Endodermal cell (in vitro differentiated cells): ENCODE data around the gene LRRC70. TPM values are rescaled to one million over a fixed set of nuclear protein-coding genes. Genes with fewer than 3 reads are reported as not detected.

Experiments
- DNase-seq: peaks from one replicate; pipeline ENCODE4 v3.0.0-alpha.2; 2017
- H3K27ac ChIP-seq: 2 replicates; pipeline ENCODE4 v1.5.1; 2013; ENCODE audit warnings: mild to moderate bottlenecking, low read depth, low read length, moderate library complexity
- H3K27me3 ChIP-seq: 2 replicates; pipeline ENCODE4 v1.6.1; 2013; ENCODE audit warnings: mild to moderate bottlenecking, low read length, moderate library complexity; ENCODE audit not compliant: insufficient read depth, control insufficient read depth, poor library complexity, severe bottlenecking
- H3K36me3 ChIP-seq: 2 replicates; pipeline ENCODE4 v1.7.0; 2013; ENCODE audit warnings: mild to moderate bottlenecking, low read length, moderate library complexity; ENCODE audit not compliant: control insufficient read depth, insufficient read depth
- H3K4me1 ChIP-seq: one replicate; pipeline ENCODE4 v1.7.0; 2013; ENCODE audit warnings: low read length; ENCODE audit not compliant: control insufficient read depth, insufficient read depth
- H3K4me3 ChIP-seq: 2 replicates; pipeline ENCODE4 v1.5.1; 2013; ENCODE audit warnings: mild to moderate bottlenecking, low read length, moderate library complexity
- H3K9ac ChIP-seq: 2 replicates; pipeline ENCODE4 v1.6.1; 2013; ENCODE audit warnings: mild to moderate bottlenecking, low read length, moderate library complexity; ENCODE audit not compliant: poor library complexity, severe bottlenecking; ENCODE audit errors: extremely low read depth
- H3K9me3 ChIP-seq: 2 replicates; pipeline ENCODE4 v1.6.1; 2013; ENCODE audit warnings: mild to moderate bottlenecking, low read length, moderate library complexity; ENCODE audit not compliant: control insufficient read depth
- H3K27ac Mint-ChIP-seq: 2 replicates; pipeline ENCODE4 v1.8.0; 2020; ENCODE audit warnings: mixed read lengths
- H3K27me3 Mint-ChIP-seq: 2 replicates; pipeline ENCODE4 v1.8.0; 2021; ENCODE audit warnings: mild to moderate bottlenecking, mixed read lengths; ENCODE audit not compliant: insufficient read depth
- H3K36me3 Mint-ChIP-seq: 2 replicates; pipeline ENCODE4 v1.8.0; 2020; ENCODE audit warnings: low read depth, mixed read lengths
- H3K4me1 Mint-ChIP-seq: 2 replicates; pipeline ENCODE4 v1.8.0; 2020; ENCODE audit warnings: mixed read lengths
- H3K4me3 Mint-ChIP-seq: 2 replicates; pipeline ENCODE4 v1.8.0; 2020; ENCODE audit warnings: mild to moderate bottlenecking, moderate library complexity, mixed read lengths
- H3K9me3 Mint-ChIP-seq: 2 replicates; pipeline ENCODE4 v1.8.0; 2020; ENCODE audit warnings: mild to moderate bottlenecking, mixed read lengths
- WGBS, 2 experiments: methylation state at CpG; one replicate each; pipeline versions ENCODE4 v1.1.5 to v1.1.7; 2013; ENCODE audit warnings: missing lambda C conversion rate in 2 of 2, mixed read lengths in 1 of 2; ENCODE audit not compliant: insufficient coverage in 1 of 2, insufficient read length in 1 of 2; 5-methylcytosine and 5-hydroxymethylcytosine counted together
- total RNA-seq, 2 donors: library from RNA; stranded (reverse); fragmentation: NEBNext Ultra II Directional in 1 of 2; extraction: Animal tissue kit (Norgen Biotek cat#: 25700) in 1 of 2; gene quantifications; 2 replicates in 1 of 2; 3 replicates in 1 of 2; pipeline ENCODE4 v1.2.1, GENCODE V29; 2021
- TF ChIP-seq, protein P1 (sequence below): fragments of 200-600 bp; sonication (generic); conservative IDR thresholded peaks from 2 replicates; pipeline ENCODE4 v1.5.0; 2021; ENCODE audit warnings: antibody characterized with exemption, mild to moderate bottlenecking

Gene LRRC70
- total RNA-seq, 2 donors from 2014 or later, result 1.4 TPM

GRCh38 chr5:62555930-62556329 lies 22.7 kb upstream of the LRRC70 start:
- DNase-seq, result no peak
- Histone ChIP-seq H3K36me3 (peaks cover 29% of the 10 kb centered on the region), H3K27me3 (no peaks in the 10 kb centered on the region), H3K4me1 (no peaks in the 10 kb centered on the region), H3K4me3 (no peak overlapping the region), H3K9ac (no peak overlapping the region), H3K9me3 (no peaks in the 10 kb centered on the region), H3K27ac (no peak overlapping the region)
- Mint-ChIP-seq H3K36me3 (peaks cover 33% of the 10 kb centered on the region), H3K9me3 (no peaks in the 10 kb centered on the region), H3K27me3 (no peaks in the 10 kb centered on the region), H3K4me1 (no peaks in the 10 kb centered on the region), H3K4me3 (no peak overlapping the region), H3K27ac (no peak overlapping the region)
- TF ChIP-seq, protein P1, sequence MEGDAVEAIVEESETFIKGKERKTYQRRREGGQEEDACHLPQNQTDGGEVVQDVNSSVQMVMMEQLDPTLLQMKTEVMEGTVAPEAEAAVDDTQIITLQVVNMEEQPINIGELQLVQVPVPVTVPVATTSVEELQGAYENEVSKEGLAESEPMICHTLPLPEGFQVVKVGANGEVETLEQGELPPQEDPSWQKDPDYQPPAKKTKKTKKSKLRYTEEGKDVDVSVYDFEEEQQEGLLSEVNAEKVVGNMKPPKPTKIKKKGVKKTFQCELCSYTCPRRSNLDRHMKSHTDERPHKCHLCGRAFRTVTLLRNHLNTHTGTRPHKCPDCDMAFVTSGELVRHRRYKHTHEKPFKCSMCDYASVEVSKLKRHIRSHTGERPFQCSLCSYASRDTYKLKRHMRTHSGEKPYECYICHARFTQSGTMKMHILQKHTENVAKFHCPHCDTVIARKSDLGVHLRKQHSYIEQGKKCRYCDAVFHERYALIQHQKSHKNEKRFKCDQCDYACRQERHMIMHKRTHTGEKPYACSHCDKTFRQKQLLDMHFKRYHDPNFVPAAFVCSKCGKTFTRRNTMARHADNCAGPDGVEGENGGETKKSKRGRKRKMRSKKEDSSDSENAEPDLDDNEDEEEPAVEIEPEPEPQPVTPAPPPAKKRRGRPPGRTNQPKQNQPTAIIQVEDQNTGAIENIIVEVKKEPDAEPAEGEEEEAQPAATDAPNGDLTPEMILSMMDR, result no peak

DNA sequence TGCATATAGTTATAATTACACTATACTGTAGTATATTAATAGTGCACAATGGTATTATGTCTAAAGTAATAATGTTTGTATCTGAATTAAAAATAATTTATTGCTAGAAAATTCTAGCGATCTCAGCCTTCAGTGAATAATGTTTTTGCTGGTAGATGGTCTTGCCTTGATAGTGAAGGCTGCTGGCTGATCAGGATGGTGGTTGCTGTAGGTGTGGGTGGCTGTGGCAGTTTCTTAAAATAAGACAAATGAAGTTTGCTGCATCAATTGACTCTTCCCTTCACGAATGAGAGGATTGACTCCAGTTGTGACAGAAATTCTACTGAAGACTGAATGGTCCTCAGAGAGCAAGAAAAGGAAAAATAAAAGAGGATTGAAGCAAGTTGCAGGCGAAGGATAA lies 19.7 kb upstream of the LRRC70 start:
- no peaks in the 10 kb centered on the region for H3K9me3 Mint-ChIP-seq
- no peak overlapping the region for H3K4me3 Mint-ChIP-seq
- Histone ChIP-seq H3K36me3 (peaks cover 21% of the 10 kb centered on the region), H3K9me3 (no peaks in the 10 kb centered on the region), H3K27ac (no peak overlapping the region), H3K4me3 (no peak overlapping the region), H3K9ac (no peak overlapping the region), H3K27me3 (no peaks in the 10 kb centered on the region), H3K4me1 (peaks cover 3% of the 10 kb centered on the region)
- H3K36me3 Mint-ChIP-seq, result peaks cover 26% of the 10 kb centered on the region
- DNase-seq, result no peak
- no peaks in the 10 kb centered on the region for H3K27me3 Mint-ChIP-seq
- TF ChIP-seq, protein P1, result no peak
- peaks cover 6% of the 10 kb centered on the region for H3K4me1 Mint-ChIP-seq
- H3K27ac Mint-ChIP-seq, result no peak overlapping the region
- WGBS, 2 experiments, result 93 to 95% methylated on average over 3 of the region's 3 CpGs

DNA sequence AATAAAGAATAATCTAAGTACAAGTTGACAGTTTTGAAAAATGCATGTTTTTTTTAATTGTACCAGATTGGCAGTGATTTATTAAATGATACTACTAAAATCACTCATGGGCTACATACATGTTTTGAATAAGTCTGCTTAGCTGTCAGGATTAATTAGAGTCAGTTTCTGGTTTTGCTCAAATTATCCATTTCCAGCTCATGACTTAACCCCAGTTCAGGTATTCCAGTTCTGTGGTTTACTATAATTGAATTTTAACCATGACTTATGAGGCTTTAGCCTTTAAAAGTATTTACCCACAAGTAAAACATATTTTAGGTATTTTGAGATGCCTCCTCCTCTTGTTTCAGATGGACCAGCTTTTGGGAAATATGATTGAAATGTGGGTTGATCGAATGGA lies 17.8 kb upstream of the LRRC70 start:
- H3K9ac ChIP-seq, result no peak overlapping the region
- Mint-ChIP-seq H3K9me3 (peaks cover 10% of the 10 kb centered on the region), H3K36me3 (peaks cover 30% of the 10 kb centered on the region), H3K27ac (no peak overlapping the region), H3K27me3 (no peaks in the 10 kb centered on the region), H3K4me3 (no peak overlapping the region), H3K4me1 (peaks cover 6% of the 10 kb centered on the region)
- peaks cover 17% of the 10 kb centered on the region for H3K36me3 ChIP-seq
- H3K27ac ChIP-seq, result no peak overlapping the region
- WGBS, 2 experiments, result 94% methylated on average over 1 of the region's 1 CpG; no CpG with 5 or more reads in 1 of the 2 experiments
- TF ChIP-seq, protein P1, result no peak
- H3K4me3 ChIP-seq, result no peak overlapping the region
- H3K27me3 ChIP-seq, result no peaks in the 10 kb centered on the region
- H3K4me1 ChIP-seq, result peaks cover 3% of the 10 kb centered on the region
- no peak for DNase-seq
- peaks cover 10% of the 10 kb centered on the region for H3K9me3 ChIP-seq
